ENCODE measurements around the gene DNAH6.

The DNAH6 gene

GRCh38 chr2:84792856-84793522 is 276.7 kb downstream of the DNAH6 start:
- no peak for TF ChIP-seq CTCF (IDR thresholded peaks at IDR 0.05)
- no peak for DNase-seq (ENCODE audit: low spot score)
- no peak overlapping the region for H3K4me3 ChIP-seq
- H3K27ac ChIP-seq, result no peak overlapping the region

GRCh38 chr2:84793641-84794040 is 277.3 kb downstream of the DNAH6 start:
- no peak overlapping the region for H3K27ac ChIP-seq

GRCh38 chr2:84796798-84797197 is 280.5 kb downstream of the DNAH6 start:
- Histone ChIP-seq H3K4me3 (no peak overlapping the region), H3K27ac (no peak overlapping the region)
- no peak for DNase-seq (ENCODE audit: low spot score)
- no peak for TF ChIP-seq CTCF (IDR thresholded peaks at IDR 0.05)

More at GRCh38 chr2:84793641-84794040, 277.3 kb downstream of the DNAH6 start:
- TF ChIP-seq CTCF (IDR thresholded peaks at IDR 0.05), result no peak
- no peak overlapping the region for H3K4me3 ChIP-seq
- no peak for DNase-seq (ENCODE audit: low spot score)

GRCh38 chr2:84797271-84797670 is 281.0 kb downstream of the DNAH6 start:
- TF ChIP-seq CTCF (IDR thresholded peaks at IDR 0.05), result no peak
- Histone ChIP-seq H3K27ac (no peak overlapping the region), H3K4me3 (no peak overlapping the region)
- DNase-seq (ENCODE audit: low spot score), result no peak

- no peak for TF ChIP-seq CTCF (IDR thresholded peaks at IDR 0.05)
- no peak overlapping the region for H3K27ac ChIP-seq
- no peak for DNase-seq (ENCODE audit: low spot score)
- H3K4me3 ChIP-seq, result no peak overlapping the region
Observed at GRCh38 chr2:84799772-84800171, 283.5 kb downstream of the DNAH6 start.

- TF ChIP-seq CTCF (IDR thresholded peaks at IDR 0.05), result no peak
- no peak overlapping the region for H3K27ac ChIP-seq
- DNase-seq (ENCODE audit: low spot score), result no peak
- no peak overlapping the region for H3K4me3 ChIP-seq
Observed at GRCh38 chr2:84800194-84800805, 284.0 kb downstream of the DNAH6 start.

GRCh38 chr2:84801811-84802210 is 285.5 kb downstream of the DNAH6 start:
- DNase-seq (ENCODE audit: low spot score), result no peak
- no peak overlapping the region for H3K27ac ChIP-seq
- no peak for TF ChIP-seq CTCF (IDR thresholded peaks at IDR 0.05)
- no peak overlapping the region for H3K4me3 ChIP-seq

Data from coronary artery (tissue), 2 donors.